Measurements from ENCODE around the gene PKHD1. TPM values are rescaled to one million over a fixed set of nuclear protein-coding genes. Genes with fewer than 3 reads are reported as not detected.

Gene PKHD1
- total RNA-seq, 1 experiment from 2014 or later: 0.43 TPM

DNA sequence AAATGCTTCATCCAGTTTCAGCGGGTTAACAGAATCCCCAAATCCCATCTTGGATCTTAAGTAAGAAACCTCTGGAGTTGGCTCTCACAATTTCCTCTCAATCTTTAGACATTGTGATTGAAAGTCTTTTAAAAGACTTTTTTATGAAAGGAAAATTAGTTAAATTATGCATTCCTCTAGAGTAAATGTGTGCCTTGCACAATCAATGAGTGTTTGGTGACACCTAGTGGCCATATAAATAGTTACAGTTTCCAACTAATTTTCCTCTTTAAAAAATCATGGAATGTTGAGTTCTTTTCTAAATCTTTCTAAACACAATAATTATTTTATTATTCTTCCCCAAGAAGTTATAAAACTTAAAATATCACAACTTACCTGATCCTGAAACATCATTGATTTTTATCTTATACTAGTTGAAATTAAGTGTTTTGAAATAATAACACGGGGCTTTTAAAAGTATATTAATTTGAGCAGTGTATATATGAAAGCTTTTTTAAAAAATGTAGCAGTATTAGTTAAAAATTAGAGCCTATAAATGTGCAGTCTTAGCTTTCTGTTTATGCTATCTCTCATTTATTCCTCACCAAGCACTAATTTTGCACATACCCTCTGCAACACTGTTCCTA is 66.4 kb downstream of the PKHD1 start:
- ChIA-PET CTCF (interaction anchor here (0.9 kb wide), 1 partner anchor 28 kb away, joined by 3 read pairs; no protein-coding TSS in a partner anchor), POLR2A (ENCODE audit: low non-redundant PET) (no interaction called here)
- Histone ChIP-seq H3K4me3 (ENCODE audit: low read depth, low read length, poor library complexity, severe bottlenecking) (no peak overlapping the region), H3K4me1 (ENCODE audit: insufficient read depth, low read length, poor library complexity, severe bottlenecking) (no peaks in the 10 kb centered on the region), H3K27ac (ENCODE audit: low read depth, low read length, poor library complexity, severe bottlenecking) (no peak overlapping the region), H3K27me3 (replicated peaks; ENCODE audit: insufficient read depth, low read depth, low read length, poor library complexity) (no peaks in the 10 kb centered on the region), H3K9me3 (ENCODE audit: low read depth, low read length, poor library complexity, severe bottlenecking) (no peaks in the 10 kb centered on the region), H3K36me3 (ENCODE audit: insufficient read depth, low read length, poor library complexity, severe bottlenecking) (no peaks in the 10 kb centered on the region)
- peak; percentile 55 for DNase-seq (ENCODE audit: low spot score)
- intact Hi-C loops (cut with micrococcal nuclease; ENCODE audit: unreplicated experiment): loop anchor here (2.0 to 5.0 kb wide), 3 partner anchors 166 to 1204 kb away; partner anchors contain the start of gene TFAP2B
- no peak for TF ChIP-seq EZH2 (IDR thresholded peaks at IDR 0.05; ENCODE audit: borderline replicate concordance, low read depth, low read length, poor library complexity, severe bottlenecking)
- TF ChIP-seq, protein P1, sequence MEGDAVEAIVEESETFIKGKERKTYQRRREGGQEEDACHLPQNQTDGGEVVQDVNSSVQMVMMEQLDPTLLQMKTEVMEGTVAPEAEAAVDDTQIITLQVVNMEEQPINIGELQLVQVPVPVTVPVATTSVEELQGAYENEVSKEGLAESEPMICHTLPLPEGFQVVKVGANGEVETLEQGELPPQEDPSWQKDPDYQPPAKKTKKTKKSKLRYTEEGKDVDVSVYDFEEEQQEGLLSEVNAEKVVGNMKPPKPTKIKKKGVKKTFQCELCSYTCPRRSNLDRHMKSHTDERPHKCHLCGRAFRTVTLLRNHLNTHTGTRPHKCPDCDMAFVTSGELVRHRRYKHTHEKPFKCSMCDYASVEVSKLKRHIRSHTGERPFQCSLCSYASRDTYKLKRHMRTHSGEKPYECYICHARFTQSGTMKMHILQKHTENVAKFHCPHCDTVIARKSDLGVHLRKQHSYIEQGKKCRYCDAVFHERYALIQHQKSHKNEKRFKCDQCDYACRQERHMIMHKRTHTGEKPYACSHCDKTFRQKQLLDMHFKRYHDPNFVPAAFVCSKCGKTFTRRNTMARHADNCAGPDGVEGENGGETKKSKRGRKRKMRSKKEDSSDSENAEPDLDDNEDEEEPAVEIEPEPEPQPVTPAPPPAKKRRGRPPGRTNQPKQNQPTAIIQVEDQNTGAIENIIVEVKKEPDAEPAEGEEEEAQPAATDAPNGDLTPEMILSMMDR (conservative IDR thresholded peaks at IDR 0.05; ENCODE audit: low read depth, low read length): peak; percentile 80
- no TSS peak for BruUV-seq (replicated peaks)

DNA sequence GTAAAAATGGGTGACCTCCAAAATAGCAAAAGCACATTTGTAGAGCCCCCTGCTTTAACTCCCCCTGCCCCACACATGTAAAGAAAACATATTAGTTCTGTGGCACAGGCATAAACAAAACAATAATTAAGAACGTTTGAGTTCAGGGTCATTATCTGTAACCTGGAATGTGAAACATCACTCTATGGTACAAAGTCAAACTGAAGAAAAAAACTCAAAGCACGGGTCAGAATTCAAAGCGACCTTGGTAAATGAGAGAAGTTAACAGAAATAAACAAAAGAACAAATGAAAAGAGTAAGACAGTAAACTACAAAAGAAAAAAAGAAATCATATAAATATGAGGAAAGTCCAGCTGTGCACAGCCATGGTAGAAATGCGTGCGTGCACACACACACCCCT is 67.5 kb downstream of the PKHD1 start:
- CTCF ChIA-PET: interaction anchor here (0.9 kb wide), 1 partner anchor 30 kb away, joined by 3 read pairs; no protein-coding TSS in a partner anchor
- Histone ChIP-seq H3K4me3 (ENCODE audit: low read depth, low read length, poor library complexity, severe bottlenecking) (no peak overlapping the region), H3K27ac (ENCODE audit: low read depth, low read length, poor library complexity, severe bottlenecking) (no peak overlapping the region), H3K27me3 (replicated peaks; ENCODE audit: insufficient read depth, low read depth, low read length, poor library complexity) (no peaks in the 10 kb centered on the region), H3K9me3 (ENCODE audit: low read depth, low read length, poor library complexity, severe bottlenecking) (no peaks in the 10 kb centered on the region), H3K36me3 (ENCODE audit: insufficient read depth, low read length, poor library complexity, severe bottlenecking) (no peaks in the 10 kb centered on the region), H3K4me1 (ENCODE audit: insufficient read depth, low read length, poor library complexity, severe bottlenecking) (no peaks in the 10 kb centered on the region)
- intact Hi-C loops (cut with micrococcal nuclease; ENCODE audit: unreplicated experiment): loop anchor here (2.0 to 5.0 kb wide), 4 partner anchors 53 to 1203 kb away; partner anchors contain the start of gene TFAP2B
- BruUV-seq (replicated peaks): no TSS peak
- DNase-seq (ENCODE audit: low spot score): no peak
- TF ChIP-seq, protein P1 (conservative IDR thresholded peaks at IDR 0.05; ENCODE audit: low read depth, low read length): no peak
- no peak for TF ChIP-seq EZH2 (IDR thresholded peaks at IDR 0.05; ENCODE audit: borderline replicate concordance, low read depth, low read length, poor library complexity, severe bottlenecking)
- POLR2A ChIA-PET (ENCODE audit: low non-redundant PET): no interaction called here

DNA sequence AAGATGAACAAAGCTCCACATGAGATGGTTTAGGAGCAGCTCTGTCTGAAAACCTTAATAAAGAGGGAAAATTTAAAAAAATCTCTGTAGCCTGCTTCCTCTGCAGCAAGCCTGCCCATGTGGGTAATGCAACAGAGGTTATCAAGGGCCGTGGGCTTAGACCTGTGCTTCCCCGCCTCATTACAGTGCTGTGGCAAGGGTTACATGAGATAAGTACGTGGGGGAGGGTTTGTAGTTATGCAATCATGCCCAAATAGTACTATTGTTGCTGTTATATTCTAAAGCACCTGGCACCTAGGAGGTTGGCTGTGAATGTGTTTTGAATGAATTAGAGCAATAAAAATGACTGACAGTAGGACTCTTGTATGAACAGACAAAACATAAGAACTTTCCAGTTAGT is 68.3 kb downstream of the PKHD1 start:
- TF ChIP-seq, protein P1 (conservative IDR thresholded peaks at IDR 0.05; ENCODE audit: low read depth, low read length): no peak
- TF ChIP-seq EZH2 (IDR thresholded peaks at IDR 0.05; ENCODE audit: borderline replicate concordance, low read depth, low read length, poor library complexity, severe bottlenecking): no peak
- Histone ChIP-seq H3K27ac (ENCODE audit: low read depth, low read length, poor library complexity, severe bottlenecking) (no peak overlapping the region), H3K4me1 (ENCODE audit: insufficient read depth, low read length, poor library complexity, severe bottlenecking) (no peaks in the 10 kb centered on the region), H3K9me3 (ENCODE audit: low read depth, low read length, poor library complexity, severe bottlenecking) (no peaks in the 10 kb centered on the region), H3K4me3 (ENCODE audit: low read depth, low read length, poor library complexity, severe bottlenecking) (no peak overlapping the region), H3K27me3 (replicated peaks; ENCODE audit: insufficient read depth, low read depth, low read length, poor library complexity) (no peaks in the 10 kb centered on the region), H3K36me3 (ENCODE audit: insufficient read depth, low read length, poor library complexity, severe bottlenecking) (no peaks in the 10 kb centered on the region)
- no peak for DNase-seq (ENCODE audit: low spot score)
- intact Hi-C loops (cut with micrococcal nuclease; ENCODE audit: unreplicated experiment): loop anchor here (5.0 kb wide), 1 partner anchor 52 kb away; no protein-coding TSS in a partner anchor
- CTCF ChIA-PET: no interaction called here
- BruUV-seq (replicated peaks): no TSS peak
- POLR2A ChIA-PET (ENCODE audit: low non-redundant PET): no interaction called here
